ENCODE results near the gene GP1BB.
"Not testable (repeated sequence)": the region's sequence is repeated elsewhere in the genome, so short reads cannot be mapped to it uniquely, and the experiment has no call there.

GP1BB gene

GRCh38 chr22:19723232-19723982, at the start of gene GP1BB:
TSS of gene GP1BB (plus strand) at chr22:19723539. CDS start at chr22:19723570, 31 bp downstream.
- peak; percentile 75 for DNase-seq

GRCh38 chr22:19673660-19674059, 49.7 kb upstream of the GP1BB start:
- DNase-seq = peak; percentile 13

GRCh38 chr22:19674129-19674928, 49.0 kb upstream of the GP1BB start:
- peak; percentile 15 for DNase-seq

- peak; percentile 26 for DNase-seq
These were observed 48.4 kb upstream of the GP1BB start for GRCh38 chr22:19674929-19675253.

GRCh38 chr22:19675428-19675827, 47.9 kb upstream of the GP1BB start:
- peak; percentile 19 for DNase-seq

GRCh38 chr22:19676437-19676836, 46.9 kb upstream of the GP1BB start:
- not testable (repeated sequence) for DNase-seq

- DNase-seq = no peak
These were observed 44.3 kb upstream of the GP1BB start for GRCh38 chr22:19678949-19679521.

GRCh38 chr22:19679522-19680101, 43.7 kb upstream of the GP1BB start:
- DNase-seq = peak; percentile 76

GRCh38 chr22:19680287-19680881, 43.0 kb upstream of the GP1BB start:
- no peak for DNase-seq

- no peak for DNase-seq
These were observed 42.2 kb upstream of the GP1BB start for GRCh38 chr22:19680911-19681862.

- DNase-seq = no peak
These were observed 41.5 kb upstream of the GP1BB start for GRCh38 chr22:19681863-19682245.

GRCh38 chr22:19686946-19687345, 36.4 kb upstream of the GP1BB start:
- no peak for DNase-seq

- DNase-seq = no peak
These were observed 35.6 kb upstream of the GP1BB start for GRCh38 chr22:19687561-19688300.

GRCh38 chr22:19688301-19689290, 34.7 kb upstream of the GP1BB start:
- DNase-seq = no peak

GRCh38 chr22:19689408-19689807, 33.9 kb upstream of the GP1BB start:
- DNase-seq = no peak

GRCh38 chr22:19691007-19691720, 32.2 kb upstream of the GP1BB start:
- no peak for DNase-seq

- DNase-seq = no peak
These were observed 31.5 kb upstream of the GP1BB start for GRCh38 chr22:19691721-19692341.

GRCh38 chr22:19693581-19693980, 29.8 kb upstream of the GP1BB start:
- DNase-seq = no peak
